ENCODE measurements around the gene CCDC71. TPM values are rescaled to one million over a fixed set of nuclear protein-coding genes. Genes with fewer than 3 reads are reported as not detected.

The CCDC71 gene
- total and polyA plus RNA-seq, 2 of the 13 experiments (the other 11 are each of a cell fraction or from before 2014, with no cell fraction given), result 9.7 to 14.3 TPM

- TF ChIP-seq, protein P1, sequence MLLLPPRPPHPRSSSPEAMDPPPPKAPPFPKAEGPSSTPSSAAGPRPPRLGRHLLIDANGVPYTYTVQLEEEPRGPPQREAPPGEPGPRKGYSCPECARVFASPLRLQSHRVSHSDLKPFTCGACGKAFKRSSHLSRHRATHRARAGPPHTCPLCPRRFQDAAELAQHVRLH (CRISPR knock-in tag; IDR thresholded peaks at IDR 0.05; ENCODE audit: borderline replicate concordance, low read depth), result 0 out of 2 replicates have a peak, but pooled peaks have one; percentile 2
- TF ChIP-seq BRCA1 (CRISPR knock-in tag; IDR thresholded peaks at IDR 0.05), result no peak
- no peak for TF ChIP-seq ZBTB34 (CRISPR knock-in tag; IDR thresholded peaks at IDR 0.05)
- TF ChIP-seq NCOR1 (IDR thresholded peaks at IDR 0.05; ENCODE audit: borderline replicate concordance, low read length), result peak; percentile 62
- peak; percentile 60; the same call in 1 of the 2 replicates for TF ChIP-seq PITX1 (CRISPR knock-in tag; IDR thresholded peaks at IDR 0.05)
- no peak for TF ChIP-seq SOX6 (IDR thresholded peaks at IDR 0.05)
- TF ChIP-seq SOX6 (CRISPR knock-in tag; IDR thresholded peaks at IDR 0.05), result peak; percentile 38; the same call in 1 of the 2 replicates
- no peak for TF ChIP-seq SMAD9 (CRISPR knock-in tag; IDR thresholded peaks at IDR 0.05)
- TF ChIP-seq ZNF609 (CRISPR knock-in tag; IDR thresholded peaks at IDR 0.05; ENCODE audit: borderline replicate concordance), result 0 out of 2 replicates have a peak, but pooled peaks have one; percentile 11
- 0 out of 2 replicates have a peak, but pooled peaks have one; percentile 23 for TF ChIP-seq ARID2 (CRISPR knock-in tag; IDR thresholded peaks at IDR 0.05; ENCODE audit: borderline replicate concordance)
- 0 out of 2 replicates have a peak, but pooled peaks have one; percentile 57 for TF ChIP-seq ZNF432 (CRISPR knock-in tag; IDR thresholded peaks at IDR 0.05; ENCODE audit: borderline replicate concordance)
- peak; percentile 63; the same call in 1 of the 2 replicates for TF ChIP-seq ZNF431 (CRISPR knock-in tag; IDR thresholded peaks at IDR 0.05; ENCODE audit: borderline replicate concordance, low read depth)
- TF ChIP-seq AFF4 (CRISPR knock-in tag; IDR thresholded peaks at IDR 0.05), result no peak
- no peak for TF ChIP-seq YEATS2 (CRISPR knock-in tag; IDR thresholded peaks at IDR 0.05; ENCODE audit: borderline replicate concordance)
- no peak for TF ChIP-seq ISX (CRISPR knock-in tag; conservative IDR thresholded peaks at IDR 0.05)
- 0 out of 2 replicates have a peak, but pooled peaks have one; percentile 10 for TF ChIP-seq PHF8 (CRISPR knock-in tag; IDR thresholded peaks at IDR 0.05)
- TF ChIP-seq GFI1 (CRISPR knock-in tag; IDR thresholded peaks at IDR 0.05; ENCODE audit: borderline replicate concordance), result 0 out of 2 replicates have a peak, but pooled peaks have one; percentile 17
- TF ChIP-seq ARNT2 (CRISPR knock-in tag; IDR thresholded peaks at IDR 0.05; ENCODE audit: low read depth), result no peak
Observed at GRCh38 chr3:49134471-49135265, 31.5 kb downstream of the CCDC71 start (continued).

Measured in HepG2 (cell line).